Activated naive CD4-positive, alpha-beta T cell treated with anti-CD3 and anti-CD28 coated beads for 36 hours (primary cell): ENCODE results near the gene RNASE4. TPM values are rescaled to one million over a fixed set of nuclear protein-coding genes. Genes with fewer than 3 reads are reported as not detected.
"Not testable (repeated sequence)": the region's sequence is repeated elsewhere in the genome, so short reads cannot be mapped to it uniquely, and the experiment has no call there.

Experiments used
- CTCF ChIA-PET: fragments of 350-600 bp; sonication (Branson Sonifier 250); formaldehyde crosslinking; loops from one replicate; lab custom pipeline; 2021; ENCODE audit warnings: antibody characterized with exemption; lab: Charles Lee
- DNase-seq: peaks from one replicate; pipeline ENCODE4 v3.0.0-alpha.2; 2020
- H3K27ac Mint-ChIP-seq: one replicate; pipeline ENCODE4 v1.8.0; 2021; ENCODE audit warnings: mild to moderate bottlenecking, mixed read lengths
- H3K27me3 Mint-ChIP-seq: one replicate; pipeline ENCODE4 v1.8.0; 2021; ENCODE audit warnings: low read depth, mixed read lengths
- H3K36me3 Mint-ChIP-seq: one replicate; pipeline ENCODE4 v1.8.0; 2021; ENCODE audit warnings: low read depth, mixed read lengths
- H3K4me1 Mint-ChIP-seq: one replicate; pipeline ENCODE4 v1.8.0; 2021; ENCODE audit warnings: low read depth, mixed read lengths
- H3K4me3 Mint-ChIP-seq: one replicate; pipeline ENCODE4 v1.8.0; 2021; ENCODE audit warnings: mild to moderate bottlenecking, moderate library complexity, mixed read lengths
- H3K9me3 Mint-ChIP-seq: one replicate; pipeline ENCODE4 v1.8.0; 2021; ENCODE audit warnings: mixed read lengths
- intact Hi-C: fragments of 100-400 bp; cut with micrococcal nuclease; formaldehyde crosslinking; loops from one replicate; pipeline ENCODE4 v1.15.1; 2023
- total RNA-seq, 2 experiments: library from RNA; stranded (reverse); gene quantifications; one replicate each; pipeline ENCODE4 v1.2.3, GENCODE V29; 2021

Gene RNASE4
- total RNA-seq, 2 experiments from 2014 or later, result 0.19 TPM; not detected in 1

DNA sequence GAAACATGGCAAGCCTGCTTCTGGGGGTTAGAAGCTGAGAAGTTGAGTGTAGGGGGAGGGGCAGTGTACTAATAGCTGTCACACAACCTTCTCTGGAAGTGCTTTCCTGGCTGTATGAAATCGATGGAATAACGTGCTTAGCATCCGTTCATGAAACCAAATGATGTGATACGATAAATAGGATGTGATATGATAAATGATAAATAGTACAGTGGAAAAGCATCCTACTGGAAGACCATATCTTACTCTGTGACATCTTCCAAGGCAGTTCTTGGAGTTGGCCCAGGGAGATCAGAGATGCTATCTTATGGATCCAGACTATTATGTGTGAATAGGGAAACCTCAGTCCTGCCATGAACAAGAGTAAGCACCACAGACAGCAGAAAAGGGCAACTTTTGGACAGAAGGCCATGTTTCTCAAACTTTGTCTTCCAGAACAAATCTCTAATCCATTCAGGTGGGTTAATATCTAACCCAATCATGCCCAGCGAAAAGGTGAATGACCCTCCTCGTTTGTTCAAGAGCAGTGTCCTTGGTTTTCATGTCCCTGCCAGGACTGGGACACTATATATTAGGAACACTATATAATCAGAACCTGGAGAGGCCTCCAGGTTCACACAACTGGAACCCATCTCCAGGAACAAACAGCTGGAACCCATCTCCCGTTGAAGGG lies 3.9 kb downstream of the RNASE4 start, which contains the start of gene ANG:
Gene ANG, plus strand, starts transcription at position 598 of the 673 bp plus-strand sequence. CDS start 4,801 bp downstream, outside the sequence.
- no peaks in the 10 kb centered on the region for H3K9me3 Mint-ChIP-seq
- intact Hi-C loops, result loop anchor here (10.0 kb wide), 1 partner anchor 766 kb away; the partner anchor contains the start of gene CHD8
- H3K27me3 Mint-ChIP-seq, result no peaks in the 10 kb centered on the region
- no peak within 1 kb of the TSS for H3K27ac Mint-ChIP-seq
- DNase-seq, result no peak
- H3K4me1 Mint-ChIP-seq, result peaks cover 3% of the 10 kb centered on the region
- no peaks in the 10 kb centered on the region for H3K36me3 Mint-ChIP-seq
- CTCF ChIA-PET, result interaction anchor here (0.7 to 1.7 kb wide), 5 partner anchors 8 to 169 kb away, joined by 3 to 5 read pairs (median 4); no protein-coding TSS in a partner anchor
- no peak within 1 kb of the TSS for H3K4me3 Mint-ChIP-seq

DNA sequence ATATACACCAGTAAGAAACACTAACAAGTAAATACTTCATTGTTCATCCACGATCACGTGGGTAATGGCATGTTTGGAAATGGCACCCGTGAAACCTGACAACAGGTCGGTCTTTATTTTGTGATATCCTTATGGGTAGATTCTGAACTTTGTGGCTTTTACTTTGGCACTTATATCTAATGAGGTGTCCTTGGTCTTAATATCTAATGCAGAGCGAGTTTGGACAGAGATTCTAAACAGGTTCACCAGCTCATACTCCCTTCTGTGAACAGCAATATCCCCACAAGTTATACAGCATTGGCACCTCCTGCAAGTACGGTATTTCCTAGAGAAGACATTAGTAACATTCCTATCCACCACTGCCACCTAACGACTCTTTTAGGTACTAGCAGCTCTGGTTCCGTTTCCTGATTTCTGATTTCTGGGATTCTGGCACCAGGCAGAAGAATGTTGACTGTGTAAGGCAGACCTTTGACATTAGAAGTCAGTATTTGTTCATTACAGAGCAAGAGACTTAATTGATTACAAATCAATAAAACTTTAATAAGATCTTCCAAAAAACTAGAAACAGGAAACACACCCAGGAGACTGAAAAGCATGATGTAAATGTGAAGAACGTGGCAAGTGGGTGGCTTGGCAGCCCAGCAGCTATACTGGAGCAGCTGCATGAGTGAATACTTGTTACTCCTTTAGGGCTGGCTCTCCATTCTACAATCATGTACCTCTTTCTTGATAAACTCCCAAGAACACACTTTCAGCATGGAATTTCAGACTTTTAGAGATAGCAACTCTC lies 6.7 kb downstream of the RNASE4 start:
- Mint-ChIP-seq H3K4me1 (peaks cover 3% of the 10 kb centered on the region), H3K9me3 (no peaks in the 10 kb centered on the region), H3K27me3 (no peaks in the 10 kb centered on the region), H3K27ac (no peak overlapping the region), H3K4me3 (no peak overlapping the region), H3K36me3 (no peaks in the 10 kb centered on the region)
- DNase-seq, result peak; percentile 60
- intact Hi-C loops, result loop anchor here (1.0 kb wide), 5 partner anchors 8 to 160 kb away; no protein-coding TSS in a partner anchor
- CTCF ChIA-PET, result interaction anchor here (0.7 to 6.0 kb wide), 30 partner anchors 9 to 384 kb away, joined by 3 to 96 read pairs (median 4); no protein-coding TSS in a partner anchor

DNA sequence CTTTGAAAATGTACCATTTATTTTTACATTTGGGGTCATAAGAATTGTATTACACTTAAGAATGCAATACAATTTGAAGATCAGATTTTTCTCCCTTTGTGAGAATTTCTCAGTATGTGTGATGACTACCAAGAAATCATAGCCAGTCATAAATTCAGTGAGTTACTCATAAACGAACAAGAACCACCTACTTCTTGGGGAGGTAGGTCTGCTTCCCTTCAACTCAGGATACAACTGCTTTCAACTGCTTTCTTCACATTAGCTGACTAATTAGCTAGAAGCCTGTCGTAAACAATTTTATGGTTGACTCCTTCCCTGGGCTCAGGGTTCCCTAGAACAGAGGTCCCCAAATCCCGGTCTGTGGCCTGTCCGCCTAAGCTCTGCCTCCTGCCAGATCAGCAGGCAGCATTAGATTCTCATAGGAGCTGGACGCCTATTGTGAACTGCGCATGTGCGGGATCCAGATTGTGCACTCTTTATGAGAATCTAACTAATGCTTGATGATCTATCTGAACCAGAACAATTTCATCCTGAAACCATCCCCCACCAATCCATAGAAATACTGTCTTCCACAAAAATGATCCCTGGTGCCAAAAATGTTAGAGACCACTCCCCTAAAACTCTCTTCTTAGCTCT lies 7.9 kb downstream of the RNASE4 start:
- intact Hi-C loops, result no loop called here
- H3K4me1 Mint-ChIP-seq, result peaks cover 3% of the 10 kb centered on the region
- CTCF ChIA-PET, result interaction anchor here (0.7 to 6.0 kb wide), 13 partner anchors 8 to 386 kb away, joined by 3 to 96 read pairs (median 4); no protein-coding TSS in a partner anchor
- no peaks in the 10 kb centered on the region for H3K36me3 Mint-ChIP-seq
- H3K27me3 Mint-ChIP-seq, result no peaks in the 10 kb centered on the region
- DNase-seq, result no peak
- H3K27ac Mint-ChIP-seq, result no peak overlapping the region
- no peak overlapping the region for H3K4me3 Mint-ChIP-seq
- H3K9me3 Mint-ChIP-seq, result no peaks in the 10 kb centered on the region

DNA sequence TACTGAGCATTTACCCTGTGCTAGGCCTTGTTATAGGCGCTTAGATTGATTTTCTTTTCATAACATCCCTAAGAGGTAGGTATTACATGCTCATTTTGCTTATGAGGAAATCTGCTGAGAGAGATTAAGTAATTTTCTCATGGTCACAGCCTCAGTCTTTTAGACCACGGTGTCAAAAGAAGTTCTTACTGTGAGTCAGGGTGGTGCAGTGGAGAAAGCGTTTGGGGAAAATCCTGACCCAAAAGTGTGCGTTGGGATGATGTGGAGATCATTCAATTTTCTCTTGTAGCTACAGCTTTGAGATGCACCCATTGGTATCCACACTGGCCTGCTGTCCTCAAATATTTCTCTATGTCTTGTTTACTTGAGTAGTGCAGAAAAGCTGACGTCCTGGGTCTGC lies 12.4 kb downstream of the RNASE4 start:
- DNase-seq, result no peak
- intact Hi-C loops, result loop anchor here (1.0 to 5.0 kb wide), 5 partner anchors 62 to 275 kb away; partner anchors contain the start of gene RNASE6
- CTCF ChIA-PET, result interaction anchor here (0.5 to 4.0 kb wide), 21 partner anchors 9 to 363 kb away, joined by 3 to 29 read pairs (median 4); partner anchors contain the start of gene RNASE6
- Mint-ChIP-seq H3K27me3 (no peaks in the 10 kb centered on the region), H3K27ac (no peak overlapping the region), H3K4me1 (no peaks in the 10 kb centered on the region), H3K4me3 (no peak overlapping the region), H3K36me3 (no peaks in the 10 kb centered on the region), H3K9me3 (no peaks in the 10 kb centered on the region)

DNA sequence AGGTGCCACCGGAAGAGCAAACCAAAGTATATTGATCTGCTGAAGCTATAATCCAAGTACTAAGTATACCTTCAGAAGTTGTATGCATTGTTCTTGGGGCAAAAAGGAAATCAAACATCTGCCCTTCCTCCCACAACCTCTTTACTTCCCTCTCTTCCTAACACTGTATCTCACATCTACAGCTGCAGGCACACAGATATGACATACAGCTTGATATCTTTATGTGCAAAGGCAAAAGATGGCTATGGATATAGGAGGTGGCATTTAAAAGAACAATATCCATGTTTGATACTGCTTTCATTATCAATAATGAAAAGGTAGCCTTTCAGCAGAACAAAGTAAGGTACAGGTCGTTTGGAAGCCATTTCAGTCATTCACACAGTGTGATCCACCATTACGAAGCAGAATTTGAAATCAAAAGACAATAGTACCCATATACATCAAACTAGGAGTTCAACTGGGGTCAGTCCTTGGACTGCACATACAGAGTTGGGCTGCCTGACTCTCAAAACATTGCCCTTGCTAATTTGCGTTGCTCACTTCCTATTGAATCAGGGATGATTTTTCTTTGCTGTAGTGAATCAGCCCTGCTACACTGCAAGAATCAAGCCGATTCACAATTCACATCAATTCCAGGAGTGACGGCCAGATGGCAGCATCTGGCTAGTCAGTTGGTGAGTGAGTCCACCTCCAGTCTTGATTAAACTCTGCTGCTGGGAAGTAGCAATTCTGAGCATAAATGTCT lies 13.1 kb downstream of the RNASE4 start:
- no peak overlapping the region for H3K27ac Mint-ChIP-seq
- H3K9me3 Mint-ChIP-seq, result no peaks in the 10 kb centered on the region
- no peaks in the 10 kb centered on the region for H3K36me3 Mint-ChIP-seq
- CTCF ChIA-PET, result interaction anchor here (0.6 to 4.0 kb wide), 23 partner anchors 9 to 1088 kb away, joined by 3 to 29 read pairs (median 4); partner anchors contain the start of gene RNASE6
- H3K4me3 Mint-ChIP-seq, result no peak overlapping the region
- H3K4me1 Mint-ChIP-seq, result no peaks in the 10 kb centered on the region
- DNase-seq, result peak; percentile 83
- no peaks in the 10 kb centered on the region for H3K27me3 Mint-ChIP-seq
- intact Hi-C loops, result loop anchor here (1.0 to 5.0 kb wide), 5 partner anchors 61 to 274 kb away; partner anchors contain the start of gene RNASE6

DNA sequence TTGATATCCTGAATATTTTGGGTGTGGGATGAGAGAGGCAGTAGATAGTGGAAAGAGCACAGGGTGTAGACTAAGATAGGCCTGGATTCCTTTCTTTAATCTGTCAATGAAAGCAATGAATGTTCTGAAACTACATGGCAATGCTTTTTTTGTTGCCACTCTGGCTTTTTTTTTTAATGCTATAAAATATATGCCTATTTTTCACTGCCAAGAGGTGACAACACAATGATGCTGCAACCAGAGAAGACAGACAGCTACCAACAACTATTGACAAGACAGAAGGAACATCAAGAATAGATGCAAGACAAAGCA lies 13.6 kb downstream of the RNASE4 start:
- Mint-ChIP-seq H3K4me3 (no peak overlapping the region), H3K9me3 (no peaks in the 10 kb centered on the region), H3K27me3 (no peaks in the 10 kb centered on the region), H3K4me1 (no peaks in the 10 kb centered on the region), H3K27ac (no peak overlapping the region), H3K36me3 (no peaks in the 10 kb centered on the region)
- DNase-seq, result no peak
- CTCF ChIA-PET, result interaction anchor here (0.6 to 4.0 kb wide), 10 partner anchors 13 to 1087 kb away, joined by 3 to 29 read pairs (median 4); no protein-coding TSS in a partner anchor
- intact Hi-C loops, result loop anchor here (5.0 kb wide), 1 partner anchor 84 kb away; the partner anchor contains the start of gene RNASE6

DNA sequence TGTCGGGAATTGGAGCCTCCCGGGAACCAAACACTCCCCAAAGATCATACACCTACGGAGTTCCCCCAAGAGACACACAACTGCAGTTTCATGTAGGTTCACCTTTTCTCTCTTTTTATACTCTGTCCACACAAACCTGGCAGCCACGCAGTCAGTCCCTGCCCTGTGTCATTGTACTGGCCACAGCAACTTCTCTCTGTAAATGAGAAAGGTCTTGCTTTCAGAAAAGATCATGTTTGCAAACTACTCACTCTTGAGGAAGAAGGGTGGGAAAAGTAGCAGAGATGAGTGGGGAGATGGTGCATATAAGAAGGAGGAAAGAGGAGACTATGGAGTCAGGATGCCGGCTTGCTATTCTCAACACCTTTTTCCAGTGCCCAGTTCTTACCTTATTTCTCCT lies 14.6 kb downstream of the RNASE4 start:
- Mint-ChIP-seq H3K9me3 (no peaks in the 10 kb centered on the region), H3K4me1 (no peaks in the 10 kb centered on the region), H3K36me3 (no peaks in the 10 kb centered on the region), H3K27ac (no peak overlapping the region), H3K4me3 (no peak overlapping the region), H3K27me3 (no peaks in the 10 kb centered on the region)
- DNase-seq, result no peak
- intact Hi-C loops, result loop anchor here (5.0 kb wide), 1 partner anchor 83 kb away; the partner anchor contains the start of gene RNASE6
- CTCF ChIA-PET, result interaction anchor here (0.9 to 4.0 kb wide), 6 partner anchors 12 to 272 kb away, joined by 3 to 29 read pairs (median 12); no protein-coding TSS in a partner anchor

DNA sequence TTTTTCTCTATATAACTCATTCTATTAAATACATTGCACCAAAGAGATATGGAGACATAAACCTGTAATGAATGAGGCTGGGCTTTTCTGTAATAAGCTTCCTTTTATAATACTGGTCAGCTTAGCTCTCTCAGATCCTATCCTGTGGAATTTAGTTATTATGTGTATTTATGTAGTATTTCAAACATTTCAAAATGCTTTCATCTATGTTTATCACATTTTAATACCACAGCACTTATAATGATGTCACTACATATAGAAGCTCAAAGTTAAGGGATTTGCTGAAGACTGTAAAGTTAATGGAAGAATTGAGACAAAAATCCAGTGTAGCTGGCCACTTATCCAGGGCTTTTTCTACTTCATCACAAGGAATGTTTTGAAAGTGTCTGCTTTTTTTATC lies 15.6 kb downstream of the RNASE4 start:
- CTCF ChIA-PET, result interaction anchor here (0.6 to 2.1 kb wide), 7 partner anchors 9 to 271 kb away, joined by 3 to 14 read pairs (median 11); no protein-coding TSS in a partner anchor
- no peaks in the 10 kb centered on the region for H3K9me3 Mint-ChIP-seq
- DNase-seq, result no peak
- H3K4me3 Mint-ChIP-seq, result no peak overlapping the region
- H3K4me1 Mint-ChIP-seq, result no peaks in the 10 kb centered on the region
- no peaks in the 10 kb centered on the region for H3K27me3 Mint-ChIP-seq
- no peaks in the 10 kb centered on the region for H3K36me3 Mint-ChIP-seq
- intact Hi-C loops, result loop anchor here (5.0 kb wide), 1 partner anchor 82 kb away; the partner anchor contains the start of gene RNASE6
- no peak overlapping the region for H3K27ac Mint-ChIP-seq

DNA sequence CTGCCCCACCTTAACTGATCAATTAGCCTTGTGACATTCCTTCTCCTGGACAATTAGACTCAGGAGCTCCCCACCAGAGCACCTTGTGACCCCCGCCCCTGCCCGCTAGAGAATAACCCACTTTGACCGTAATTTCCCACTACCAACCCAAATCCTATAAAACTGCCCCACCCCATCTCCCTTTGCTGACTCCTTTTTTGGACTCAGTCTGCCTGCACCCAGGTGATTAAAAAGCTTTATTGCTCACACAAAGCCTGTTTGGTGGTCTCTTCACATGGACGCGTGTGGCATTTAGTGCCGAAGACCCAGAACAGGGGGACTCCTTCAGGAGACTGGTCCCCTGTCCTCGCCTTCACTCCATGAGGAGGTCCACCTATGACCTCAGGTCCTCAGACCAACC lies 16.6 kb downstream of the RNASE4 start:
- DNase-seq, H3K4me1 Mint-ChIP-seq, H3K4me3 Mint-ChIP-seq, H3K27me3 Mint-ChIP-seq, H3K27ac Mint-ChIP-seq, H3K36me3 Mint-ChIP-seq, H3K9me3 Mint-ChIP-seq, intact Hi-C loops: not testable (repeated sequence)
- CTCF ChIA-PET, result interaction anchor here (1.9 to 2.1 kb wide), 4 partner anchors 10 to 173 kb away, joined by 9 to 14 read pairs (median 13); no protein-coding TSS in a partner anchor

DNA sequence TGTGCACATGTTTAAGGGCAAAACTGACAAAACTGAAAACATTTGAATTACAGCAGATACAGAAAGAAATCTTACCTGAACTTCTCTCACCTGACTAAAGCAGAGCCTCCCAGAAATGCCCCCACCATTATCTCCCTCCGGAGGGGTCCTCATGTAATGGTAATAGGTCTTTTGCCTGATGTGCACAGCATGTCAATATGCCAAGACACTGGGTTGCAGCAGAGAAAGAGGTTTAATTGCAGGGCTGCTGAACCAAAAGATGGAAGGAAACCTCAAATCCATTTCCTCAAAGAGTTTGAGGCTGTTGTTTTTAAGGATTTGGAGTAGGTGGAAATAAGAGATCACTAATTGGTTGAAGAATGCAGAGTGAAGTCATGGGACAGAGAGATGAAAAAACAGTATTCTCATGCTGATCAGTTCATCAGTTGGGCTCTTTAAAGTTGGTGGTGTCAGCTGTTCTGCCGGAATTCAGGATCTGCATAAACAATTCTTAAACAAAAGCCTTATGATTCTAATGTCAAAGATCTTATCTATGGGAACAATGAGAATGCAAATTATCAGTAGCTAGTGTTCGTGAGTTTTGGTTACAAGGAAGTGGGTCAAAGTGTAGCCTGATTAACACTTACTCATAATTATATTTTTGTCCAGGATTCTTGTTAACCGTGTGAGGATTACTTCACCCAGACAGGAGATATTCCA lies 22.4 kb downstream of the RNASE4 start:
- Mint-ChIP-seq H3K36me3 (no peaks in the 10 kb centered on the region), H3K27ac (no peak overlapping the region), H3K4me3 (no peak overlapping the region), H3K27me3 (no peaks in the 10 kb centered on the region), H3K9me3 (no peaks in the 10 kb centered on the region), H3K4me1 (no peaks in the 10 kb centered on the region)
- intact Hi-C loops, result no loop called here
- CTCF ChIA-PET, result interaction anchor here (1.3 kb wide), 1 partner anchor 97 kb away, joined by 3 read pairs; no protein-coding TSS in a partner anchor
- no peak for DNase-seq
